DOHH2 (cell line): ENCODE results near the gene TTC16.

Experiments
- EZH2phosphoT487 ChIP-seq: fragments of 200-600 bp; sonication (generic); IDR thresholded peaks from 2 replicates; pipeline ENCODE4 v1.6.1; 2017; ENCODE audit warnings: borderline replicate concordance, mild to moderate bottlenecking, antibody characterized with exemption, low read length, moderate library complexity, mixed read lengths
- TF ChIP-seq, protein P1 (sequence below): fragments of 200-600 bp; sonication (generic); IDR thresholded peaks from one replicate; pipeline ENCODE4 v1.5.1; 2014; ENCODE audit warnings: antibody characterized with exemption, mild to moderate bottlenecking, low read depth, low read length; ENCODE audit not compliant: poor library complexity, severe bottlenecking

DNA sequence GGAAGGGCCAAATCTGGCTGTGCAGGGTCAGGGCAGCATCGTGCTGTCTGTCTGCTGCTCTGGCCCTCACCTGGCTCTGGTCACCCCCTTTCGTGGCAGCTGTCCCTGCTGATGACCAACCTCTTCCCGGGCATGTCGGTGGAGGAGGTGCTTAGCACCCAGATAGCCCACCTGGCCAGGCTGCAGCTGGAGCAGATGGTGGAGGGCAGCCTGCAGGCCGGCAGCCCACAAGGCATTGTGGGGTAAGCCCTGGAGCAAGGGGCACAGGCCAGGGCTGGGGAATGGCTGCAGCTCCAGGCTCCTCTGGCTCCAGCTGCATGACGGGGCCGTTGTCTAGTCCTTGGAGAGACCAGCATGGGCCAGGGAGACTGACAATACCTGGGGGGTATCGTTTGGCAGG, 11.0 kb downstream of the TTC16 start:
- TF ChIP-seq, protein P1, sequence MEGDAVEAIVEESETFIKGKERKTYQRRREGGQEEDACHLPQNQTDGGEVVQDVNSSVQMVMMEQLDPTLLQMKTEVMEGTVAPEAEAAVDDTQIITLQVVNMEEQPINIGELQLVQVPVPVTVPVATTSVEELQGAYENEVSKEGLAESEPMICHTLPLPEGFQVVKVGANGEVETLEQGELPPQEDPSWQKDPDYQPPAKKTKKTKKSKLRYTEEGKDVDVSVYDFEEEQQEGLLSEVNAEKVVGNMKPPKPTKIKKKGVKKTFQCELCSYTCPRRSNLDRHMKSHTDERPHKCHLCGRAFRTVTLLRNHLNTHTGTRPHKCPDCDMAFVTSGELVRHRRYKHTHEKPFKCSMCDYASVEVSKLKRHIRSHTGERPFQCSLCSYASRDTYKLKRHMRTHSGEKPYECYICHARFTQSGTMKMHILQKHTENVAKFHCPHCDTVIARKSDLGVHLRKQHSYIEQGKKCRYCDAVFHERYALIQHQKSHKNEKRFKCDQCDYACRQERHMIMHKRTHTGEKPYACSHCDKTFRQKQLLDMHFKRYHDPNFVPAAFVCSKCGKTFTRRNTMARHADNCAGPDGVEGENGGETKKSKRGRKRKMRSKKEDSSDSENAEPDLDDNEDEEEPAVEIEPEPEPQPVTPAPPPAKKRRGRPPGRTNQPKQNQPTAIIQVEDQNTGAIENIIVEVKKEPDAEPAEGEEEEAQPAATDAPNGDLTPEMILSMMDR, result no peak
- no peak for TF ChIP-seq EZH2phosphoT487
